HT1080 (cell line): ENCODE measurements around the gene FBXO2. TPM values are rescaled to one million over a fixed set of nuclear protein-coding genes. Genes with fewer than 3 reads are reported as not detected.

Source experiments
- DNase-seq: peaks from one replicate; pipeline ENCODE4 v3.0.0-alpha.2; 2015; ENCODE audit warnings: low read depth
- polyA plus RNA-seq, 2 experiments: library from polyadenylated mRNA; depleted of rRNA; stranded (reverse); fragments of >200 nt; gene quantifications; 2 replicates each; pipeline ENCODE4 v1.2.3, GENCODE V29; 2015
- total RNA-seq: library from RNA; depleted of rRNA; stranded (reverse); fragments of >200 nt; shearing (Covaris generic); gene quantifications from 2 replicates; pipeline ENCODE4 v1.2.3, GENCODE V29; 2014; rRNA removed

The FBXO2 gene, protein sequence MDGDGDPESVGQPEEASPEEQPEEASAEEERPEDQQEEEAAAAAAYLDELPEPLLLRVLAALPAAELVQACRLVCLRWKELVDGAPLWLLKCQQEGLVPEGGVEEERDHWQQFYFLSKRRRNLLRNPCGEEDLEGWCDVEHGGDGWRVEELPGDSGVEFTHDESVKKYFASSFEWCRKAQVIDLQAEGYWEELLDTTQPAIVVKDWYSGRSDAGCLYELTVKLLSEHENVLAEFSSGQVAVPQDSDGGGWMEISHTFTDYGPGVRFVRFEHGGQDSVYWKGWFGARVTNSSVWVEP
- total RNA-seq: 0.13 TPM in 1 of 2 replicates, not detected in the other
- 0.20 and 0.35 TPM in 2 replicates for polyA plus RNA-seq (2015; cell fraction: cytosol; rRNA removed)
- 0.36 and 0.53 TPM in 2 replicates for polyA plus RNA-seq (2015; cell fraction: nucleus; rRNA removed)

DNA sequence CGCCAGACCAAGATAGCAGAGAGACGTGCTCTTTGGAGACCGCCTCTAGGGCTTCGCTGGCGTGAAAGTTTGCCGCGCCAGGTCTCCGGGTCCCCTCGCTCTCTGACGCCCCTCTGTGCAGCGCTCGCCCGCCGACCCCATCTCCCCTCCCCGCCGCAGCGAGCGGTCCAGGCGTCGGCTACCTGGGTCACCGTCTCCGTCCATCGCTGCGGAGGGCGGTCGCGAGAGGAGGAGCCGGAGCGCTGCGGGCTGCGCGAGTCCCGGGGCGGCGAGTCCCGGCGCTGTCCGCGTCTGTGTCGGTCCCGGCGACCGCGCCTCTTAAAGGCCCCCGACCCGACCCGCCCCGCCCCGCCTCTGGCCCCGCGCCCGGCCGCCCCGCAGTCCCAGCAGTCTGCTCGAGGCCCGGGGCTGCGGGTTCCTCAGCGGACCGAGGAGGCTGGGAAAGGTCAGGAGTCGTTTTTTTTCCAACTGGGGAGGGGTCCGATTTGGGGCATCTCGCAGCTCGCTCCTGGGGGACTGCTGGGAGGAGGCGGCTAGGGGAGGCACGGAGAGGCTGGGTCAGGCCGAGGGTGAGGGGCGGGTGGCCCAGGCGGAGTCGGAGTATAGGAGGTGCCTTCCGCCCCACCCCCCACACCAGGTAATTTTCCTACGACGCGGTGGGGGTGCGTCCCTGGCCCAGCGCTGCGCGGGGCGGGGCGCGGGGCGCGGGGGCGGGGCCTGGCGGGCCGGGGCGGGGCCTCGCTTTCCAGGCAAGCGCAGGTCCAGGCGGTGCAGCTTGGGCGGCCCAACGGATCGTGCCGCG lies at the start of gene FBXO2, which contains the start of gene FBXO44:
FBXO2 (minus strand) TSS at position 293 of the 802 bp plus-strand sequence; CDS start at position 204, 89 bp downstream.
FBXO44 (plus strand) TSS at position 741 of the 802 bp plus-strand sequence. CDS start 959 bp downstream, outside the sequence.
- DNase-seq: no peak

DNA sequence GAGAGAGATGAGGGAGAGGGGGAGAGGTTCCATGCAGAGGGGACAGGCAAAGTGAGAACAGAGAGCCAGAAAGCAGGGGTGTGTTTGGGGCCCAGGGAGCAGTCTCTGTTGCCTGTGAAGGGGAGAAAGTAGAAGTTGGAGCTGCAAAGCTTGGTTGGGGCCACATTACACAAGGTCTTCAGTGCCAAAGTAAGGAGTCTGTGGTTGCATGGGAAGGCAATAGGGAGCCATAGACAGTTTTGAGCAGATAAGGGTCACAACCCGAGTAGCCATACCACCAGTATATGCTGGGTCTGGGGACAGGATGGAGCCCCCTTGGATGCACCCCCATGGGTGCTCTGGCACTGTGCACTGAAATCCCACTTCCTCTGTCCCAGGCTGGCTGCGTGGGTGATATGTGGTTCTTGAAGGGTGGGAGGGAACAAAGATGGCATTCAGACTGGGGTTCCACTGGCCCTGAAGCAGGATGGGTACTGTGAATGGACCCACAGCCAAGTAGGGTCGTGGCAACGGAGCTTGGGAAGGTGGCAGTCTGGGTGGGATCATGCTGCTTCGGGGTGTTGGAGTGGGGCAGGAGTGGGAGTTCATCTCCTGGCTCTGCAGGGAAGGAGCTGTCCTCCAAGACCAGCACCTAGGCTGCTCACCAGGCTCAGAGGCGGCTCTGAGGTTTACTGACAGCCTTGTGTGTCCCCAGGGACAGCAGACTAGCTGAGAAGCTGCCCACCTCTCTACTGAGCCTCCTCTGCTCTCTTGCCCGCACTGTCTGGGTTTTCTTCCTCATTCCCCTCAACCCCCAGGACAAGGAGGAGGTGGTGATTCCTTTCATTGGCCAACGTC lies 49.3 kb upstream of the FBXO2 start:
- no peak for DNase-seq

DNA sequence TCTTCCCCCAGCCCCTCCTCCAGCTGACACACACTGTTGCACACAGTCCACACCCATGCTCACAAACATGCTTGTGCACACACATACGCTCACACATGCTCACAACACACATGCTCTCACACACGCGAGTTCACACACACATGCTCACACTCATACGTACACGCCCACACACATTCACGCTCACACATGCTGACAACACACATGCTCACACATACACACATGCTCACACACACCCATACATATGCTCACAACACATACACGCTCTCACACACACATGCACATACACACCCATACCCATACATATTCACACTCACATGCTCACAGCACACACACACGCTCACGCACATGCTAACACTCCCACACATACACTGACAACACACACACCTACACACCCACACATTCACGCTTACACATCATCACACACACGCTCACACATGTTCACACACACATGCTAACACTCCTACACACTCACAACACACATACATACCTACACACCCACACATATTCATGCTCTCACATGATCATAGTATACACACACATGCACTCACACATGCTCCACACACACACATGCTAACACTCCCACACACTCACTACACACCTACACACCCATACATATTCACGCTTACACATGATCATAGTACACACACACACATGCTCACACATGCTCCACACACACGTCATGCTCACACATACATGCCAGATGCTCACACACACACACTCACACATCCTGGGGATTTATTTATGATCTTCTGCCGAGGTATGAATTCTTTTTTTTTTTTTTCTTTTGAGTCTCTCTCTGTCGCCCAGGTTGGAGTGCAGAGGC lies 48.0 kb upstream of the FBXO2 start:
- DNase-seq: no peak

DNA sequence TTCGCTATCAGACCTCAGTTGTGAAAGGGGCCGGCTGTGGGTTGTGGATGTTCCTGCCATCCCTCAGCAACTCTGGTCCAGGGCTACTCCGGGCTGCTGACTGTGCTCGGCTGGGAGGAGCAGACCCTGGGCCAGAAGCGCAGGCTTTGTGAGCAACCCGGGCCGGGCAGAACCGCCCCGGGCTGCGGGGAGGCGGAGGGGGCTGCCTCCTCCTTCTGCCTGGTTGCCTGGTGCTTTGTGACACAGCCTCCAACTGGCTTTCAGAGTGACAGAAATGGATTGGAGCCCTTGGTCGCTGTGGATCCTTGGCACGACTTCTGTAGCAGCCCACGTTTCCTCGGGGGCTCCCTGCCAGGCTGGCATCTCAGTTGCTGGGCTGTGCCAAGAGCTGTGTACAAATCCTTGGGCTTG lies 47.3 kb upstream of the FBXO2 start:
- no peak for DNase-seq

DNA sequence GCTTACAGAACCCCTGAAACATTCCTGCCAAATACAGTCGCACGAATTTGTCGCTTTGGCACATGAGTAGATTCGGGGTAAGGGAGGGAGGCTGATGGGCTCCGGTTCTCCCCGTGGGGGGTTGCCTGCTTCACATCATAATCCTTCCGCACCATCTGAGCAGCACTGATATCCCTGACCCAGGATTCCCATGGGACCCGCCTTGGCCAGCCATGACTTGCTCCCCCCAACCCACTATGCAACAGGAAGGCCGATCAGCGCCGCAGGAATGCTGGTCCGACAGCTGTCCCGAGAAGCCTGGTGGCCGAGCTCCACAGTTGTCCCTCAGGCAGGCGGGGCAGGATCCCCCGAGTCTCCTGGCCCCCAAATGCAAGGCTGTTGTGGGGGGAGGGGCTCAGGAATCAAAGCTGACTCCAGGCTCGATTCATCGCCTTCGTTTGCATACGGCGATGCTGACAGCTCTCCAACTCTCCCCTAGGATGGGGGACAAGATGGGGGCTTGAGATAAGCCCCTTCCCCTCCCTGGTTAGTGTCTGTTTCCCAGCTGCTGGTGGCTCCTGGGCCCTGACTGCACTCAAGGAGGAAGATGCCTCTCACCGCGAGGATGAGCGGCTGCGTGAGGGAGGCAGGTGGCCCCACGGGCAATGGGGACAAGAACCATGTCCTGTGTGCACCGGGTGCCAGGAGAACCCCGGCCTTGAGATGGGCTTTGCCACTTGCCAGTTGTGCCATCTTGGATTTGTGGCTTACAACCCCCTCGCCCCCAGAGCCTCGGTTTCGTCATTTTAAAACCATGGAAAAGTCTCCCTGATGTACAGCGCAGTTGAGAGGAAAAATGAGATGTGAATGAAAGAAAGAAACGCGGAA lies 46.6 kb upstream of the FBXO2 start:
- no peak for DNase-seq

DNA sequence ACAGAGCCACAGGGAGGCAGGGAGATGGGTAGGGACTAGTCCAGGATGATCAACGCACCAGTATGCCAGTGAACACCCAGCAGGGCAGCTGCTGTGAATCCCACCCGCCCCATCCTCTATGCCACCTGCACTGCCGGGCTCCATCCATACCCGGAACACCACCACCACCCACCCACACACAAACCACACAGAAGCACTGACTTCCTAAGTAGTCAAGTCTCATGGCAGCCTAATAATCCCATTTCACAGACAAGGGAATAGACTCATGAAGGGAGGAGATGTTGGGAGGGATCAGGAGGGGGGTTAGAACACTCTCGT lies 43.6 kb upstream of the FBXO2 start:
- no peak for DNase-seq

DNA sequence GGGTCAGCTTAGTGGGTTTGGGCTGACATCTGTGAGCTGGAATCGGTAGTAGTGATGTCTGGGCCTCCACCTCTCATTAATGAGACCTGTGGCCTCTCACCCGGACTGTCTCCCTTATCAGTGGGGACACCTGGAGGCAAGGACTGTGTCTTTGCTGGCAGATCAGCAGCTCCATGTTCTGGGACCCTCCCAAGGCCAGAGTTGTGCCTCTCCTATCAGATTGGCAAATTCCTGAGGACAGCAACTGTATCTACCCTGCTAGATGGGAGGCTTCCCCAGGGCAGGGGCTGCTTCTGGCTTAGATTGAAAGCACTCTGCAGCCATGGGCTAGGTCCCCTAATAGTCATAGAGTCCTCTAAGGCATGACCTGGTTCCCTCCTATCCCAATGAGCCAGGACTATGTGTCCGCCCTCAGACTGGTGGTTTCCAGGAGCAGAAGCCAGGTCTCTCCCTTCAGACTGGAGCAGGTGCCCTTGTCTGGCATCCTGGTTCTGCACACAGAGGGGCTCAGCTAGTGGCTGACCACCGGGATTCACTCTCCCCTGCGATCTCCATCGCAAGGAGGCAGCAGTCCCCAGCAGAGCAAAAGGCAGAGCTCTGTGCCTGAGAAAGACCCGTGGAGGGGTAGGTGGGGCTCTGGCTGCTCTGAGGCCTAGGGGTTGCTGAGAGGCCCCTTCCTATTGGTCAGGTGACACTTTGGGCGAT lies 43.1 kb upstream of the FBXO2 start:
- DNase-seq: no peak

DNA sequence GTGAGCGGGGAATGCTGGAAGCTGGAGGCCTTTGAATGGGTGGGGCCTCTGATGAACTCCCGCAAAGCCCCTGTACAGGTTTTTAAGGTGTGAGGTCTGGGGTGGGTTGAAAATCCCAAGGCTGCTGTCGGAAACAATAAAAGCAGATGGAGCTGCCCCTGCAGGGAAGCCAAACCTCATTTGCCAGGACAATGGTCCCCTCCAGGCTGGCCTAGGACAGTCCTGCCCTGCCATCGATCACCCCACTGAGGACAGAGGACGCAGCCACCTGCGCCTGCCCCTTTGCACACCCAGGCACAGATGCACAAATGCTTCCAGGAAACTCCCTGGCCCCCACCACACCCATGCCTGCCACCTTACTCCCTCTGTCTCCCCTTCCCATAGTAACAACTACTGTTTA lies 41.6 kb upstream of the FBXO2 start:
- DNase-seq: no peak

DNA sequence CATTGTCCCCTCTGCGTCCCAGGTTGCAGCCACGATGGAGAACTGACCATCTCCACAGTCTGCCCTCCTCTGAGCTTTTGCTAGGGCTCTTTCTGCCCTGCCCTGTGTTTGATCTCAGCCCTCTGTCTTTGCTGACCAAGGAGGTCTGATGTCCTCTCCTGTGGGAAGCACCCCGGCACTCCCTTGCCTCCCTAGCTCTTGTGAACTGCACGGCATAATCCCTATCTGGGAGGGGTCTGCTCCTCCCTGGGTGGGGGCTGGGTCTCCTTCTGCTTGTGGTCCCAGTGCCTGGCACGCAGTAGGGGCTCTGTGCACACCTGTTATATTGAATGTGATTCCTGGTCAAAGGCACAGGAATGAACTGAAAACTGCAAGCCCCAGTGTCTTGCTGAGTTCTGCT lies 39.7 kb upstream of the FBXO2 start:
- DNase-seq: no peak

DNA sequence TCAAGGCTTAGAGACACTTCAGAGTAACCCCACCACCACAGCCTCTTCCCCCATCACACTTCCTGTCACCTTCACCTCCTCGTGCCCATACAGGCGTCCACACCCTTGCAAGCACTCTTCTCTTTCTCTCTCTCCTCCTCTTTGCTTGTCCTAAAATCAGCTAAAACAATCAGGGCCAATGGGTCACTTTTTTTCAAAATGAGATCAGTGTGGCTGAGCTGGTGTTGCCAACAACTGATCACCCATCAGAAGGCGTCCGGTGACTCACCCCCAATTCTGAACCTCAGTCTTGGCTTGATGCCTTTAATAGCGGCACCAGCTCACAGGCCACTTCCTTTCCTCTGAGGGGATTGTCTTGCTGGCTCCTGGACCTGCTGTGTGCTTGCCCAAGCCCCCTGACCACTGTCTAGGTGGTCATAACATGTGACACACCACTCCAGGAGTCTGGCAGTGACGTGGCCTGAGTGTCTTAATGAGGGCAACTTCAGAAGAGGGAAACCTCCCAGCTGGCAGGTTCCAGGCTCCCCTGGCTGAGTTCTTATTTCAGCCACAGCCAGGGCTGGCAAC lies 38.9 kb upstream of the FBXO2 start:
- DNase-seq: peak; percentile 98

DNA sequence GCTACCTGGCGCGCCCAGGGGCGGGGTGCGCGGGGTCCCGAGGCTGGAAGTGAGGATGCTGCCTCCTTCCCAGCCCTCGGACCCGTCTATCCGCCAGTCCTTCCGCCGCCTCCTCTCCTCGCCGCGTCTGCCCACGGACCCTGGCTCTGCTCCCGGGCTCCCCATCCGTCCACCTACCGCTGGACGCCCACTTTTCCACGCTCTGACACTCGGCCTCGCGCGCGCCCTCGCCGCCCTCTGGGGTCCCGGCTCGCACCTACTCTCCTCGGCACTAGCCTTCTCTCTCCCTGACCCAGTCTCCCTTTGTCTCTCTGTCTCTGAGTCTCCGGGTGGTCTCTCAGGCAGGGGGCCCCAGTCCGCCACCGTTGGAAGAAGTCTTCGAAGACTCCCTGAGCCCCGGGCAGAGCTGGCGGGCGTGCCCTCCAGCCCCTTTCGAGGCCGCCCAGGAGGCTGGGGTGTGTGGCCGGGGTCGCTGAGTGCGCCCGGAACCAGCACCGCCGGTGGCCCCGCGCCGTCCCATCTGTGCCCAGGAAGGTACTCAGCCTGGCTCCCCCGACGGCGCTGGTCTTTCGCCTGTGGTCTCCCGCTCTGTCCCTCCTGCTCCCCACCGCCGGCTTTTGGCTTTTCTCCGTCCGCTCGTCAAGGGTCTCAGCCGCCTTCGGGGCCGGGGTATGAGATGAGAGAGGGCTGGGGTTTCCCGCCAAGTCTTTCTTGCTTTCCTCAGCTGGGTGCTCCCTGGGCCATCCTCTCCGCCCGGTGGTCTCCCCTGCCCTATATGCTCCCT lies 37.9 kb upstream of the FBXO2 start:
- DNase-seq: no peak

DNA sequence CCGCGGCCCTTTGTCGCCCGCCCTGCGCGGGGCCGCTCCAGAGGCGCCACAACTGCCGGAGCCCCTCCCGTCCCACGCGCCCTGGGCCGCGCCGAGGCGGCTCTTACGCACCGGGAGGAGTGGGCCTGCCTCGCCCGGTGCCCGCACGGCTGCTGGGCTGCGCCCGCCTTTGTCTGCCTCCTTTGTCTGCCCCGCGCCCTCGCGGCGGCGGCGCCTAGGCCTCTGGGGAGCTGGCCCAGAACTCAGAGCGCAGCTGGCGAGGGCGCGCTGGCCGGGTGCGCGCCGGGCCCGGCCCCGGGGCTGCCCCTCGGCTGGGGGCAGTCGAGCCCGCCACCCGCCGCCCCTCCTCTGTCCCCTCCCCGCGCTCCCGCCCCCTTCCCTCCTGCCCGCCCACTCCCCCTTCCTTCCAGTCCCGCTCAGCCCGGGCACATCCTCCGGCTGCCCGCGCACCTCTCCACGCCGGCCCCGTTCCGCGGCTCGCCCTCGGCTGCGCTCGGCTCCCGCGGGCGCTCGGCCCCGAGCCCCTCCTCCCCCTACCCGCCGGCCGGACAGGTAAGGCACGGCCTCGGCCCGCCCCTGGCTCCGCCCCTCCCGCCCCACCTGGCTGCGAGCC lies 37.2 kb upstream of the FBXO2 start, which contains the start of gene DRAXIN:
DRAXIN (plus strand) TSS at position 409 of the 613 bp plus-strand sequence. CDS start 14,549 bp downstream, outside the sequence.
- no peak for DNase-seq

DNA sequence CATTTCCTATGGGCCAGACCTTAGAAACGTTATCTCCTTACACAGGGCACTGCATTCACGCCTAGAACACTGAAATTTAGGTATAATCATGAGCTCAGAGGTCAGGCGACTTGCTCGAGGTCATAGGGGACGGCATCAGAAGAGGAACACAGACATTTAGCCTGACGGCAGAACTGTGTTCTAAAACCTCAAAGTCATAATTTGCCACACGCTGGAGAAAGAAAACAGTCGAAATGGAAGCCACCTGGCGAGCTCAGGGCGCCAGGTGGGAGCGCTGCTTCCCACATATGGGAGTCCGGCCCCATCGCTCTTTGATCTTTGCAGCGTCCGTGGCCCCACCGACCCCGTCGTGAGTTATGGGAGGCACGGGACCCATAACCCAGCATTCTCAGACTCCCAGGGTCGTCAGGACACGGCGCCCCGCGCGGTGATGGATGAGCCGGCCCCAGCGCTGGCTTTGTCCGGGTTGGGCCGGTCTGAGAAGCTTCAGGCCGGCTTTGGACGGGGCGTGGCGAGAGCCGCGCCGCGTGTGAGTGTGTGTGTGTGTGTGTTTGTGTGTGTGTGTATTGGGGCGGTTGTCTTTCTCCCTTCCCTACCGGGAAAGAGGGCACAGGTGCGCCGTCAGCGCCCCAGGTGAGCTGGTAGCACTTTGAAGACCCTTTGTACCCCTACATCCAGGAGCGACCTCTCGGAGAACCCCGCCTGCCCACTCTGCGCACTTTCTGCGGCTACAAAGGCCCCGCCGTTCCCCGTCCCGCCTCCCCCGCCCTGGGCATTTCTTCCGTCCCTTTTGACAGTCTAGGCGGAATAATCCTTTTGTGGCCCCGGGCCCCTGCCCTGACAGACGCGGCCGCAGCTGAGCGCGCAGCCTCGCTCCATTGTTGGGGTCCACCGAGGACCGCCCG lies 36.4 kb upstream of the FBXO2 start:
- DNase-seq: no peak

DNA sequence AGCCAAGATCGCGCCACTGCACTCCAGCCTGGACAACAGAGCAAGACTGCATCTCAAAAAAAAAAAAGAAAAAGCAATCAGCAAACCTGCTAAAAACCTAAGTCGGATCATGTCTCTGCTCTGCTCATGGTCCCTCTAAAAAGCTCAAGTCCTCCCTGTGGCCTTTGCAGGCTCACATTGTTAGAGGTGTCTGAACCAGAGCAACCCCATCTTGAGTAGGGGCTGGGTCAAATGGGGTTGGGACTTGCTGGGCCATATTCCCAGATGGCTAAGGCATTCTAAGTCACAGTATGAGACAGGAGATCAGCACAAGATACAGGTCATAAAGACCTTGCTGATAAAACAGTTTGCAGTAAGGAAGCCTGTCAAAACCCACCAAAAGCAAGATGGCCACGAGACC lies 34.3 kb upstream of the FBXO2 start:
- no peak for DNase-seq

DNA sequence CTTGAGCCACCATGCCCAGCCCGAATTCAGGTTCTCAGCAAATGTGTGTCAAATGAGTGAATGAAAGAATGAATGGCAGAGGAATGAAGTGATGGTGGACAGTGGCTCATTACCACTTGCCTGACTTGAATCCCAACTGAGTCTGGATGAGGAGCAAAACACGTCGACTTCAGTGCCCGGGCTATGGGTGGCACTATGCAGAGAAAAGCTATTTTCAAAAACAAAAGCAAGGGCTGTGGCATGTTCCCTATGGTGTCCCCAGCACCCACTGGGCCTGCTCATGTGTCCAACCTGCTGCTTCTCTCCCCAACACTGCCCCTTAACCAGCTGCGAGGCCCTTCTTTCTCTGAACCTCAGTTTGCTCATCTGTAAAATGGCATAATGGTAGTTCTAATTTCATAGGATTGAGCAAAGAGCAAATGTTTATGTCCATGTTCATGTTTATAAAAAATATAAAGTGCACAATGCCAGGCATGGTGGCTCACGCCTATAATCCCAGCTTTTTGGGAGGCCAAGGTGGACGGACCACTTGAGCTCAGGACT lies 31.1 kb upstream of the FBXO2 start:
- no peak for DNase-seq

DNA sequence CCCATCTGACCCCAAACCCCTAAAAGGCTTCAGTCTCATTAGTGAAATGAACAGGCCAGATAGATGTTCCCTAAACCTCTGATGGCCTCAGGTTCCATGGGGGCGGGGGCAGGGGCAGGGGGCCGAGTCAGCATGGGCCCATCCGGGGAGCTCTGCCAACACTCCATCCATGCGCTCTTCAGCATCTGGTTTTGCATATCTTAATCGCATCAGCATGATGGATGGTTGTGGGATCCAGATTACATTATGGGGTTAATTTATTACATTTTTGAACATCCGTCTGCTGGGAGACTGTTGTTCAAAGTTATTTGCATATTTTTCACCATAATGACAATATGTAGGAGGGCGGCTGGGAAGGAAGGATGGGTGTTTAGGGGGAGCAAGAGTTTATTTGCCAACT lies 29.8 kb upstream of the FBXO2 start:
- DNase-seq: no peak
